A549 (cell line): ENCODE measurements around the gene CRIP2.

Experiments used
- CTCF ChIP-seq: fragments of >200 bp; sonication (Bioruptor Twin); formaldehyde crosslinking; IDR thresholded peaks from 3 replicates; pipeline ENCODE4 v1.5.1; 2016
- EP300 ChIP-seq, 2 experiments: fragments of >200 bp; sonication (Bioruptor Twin); formaldehyde crosslinking; IDR thresholded peaks; 2 replicates in 1 of 2; 3 replicates in 1 of 2; pipeline ENCODE4 v1.6.1; 2016 to 2017
- MAX ChIP-seq: IDR thresholded peaks from 2 replicates; pipeline ENCODE4 v1.6.1; 2012
- POLR2A ChIP-seq: IDR thresholded peaks from 2 replicates; pipeline ENCODE4 v1.6.1; 2012; ENCODE audit warnings: mild to moderate bottlenecking, low read length
- RAD21 ChIP-seq, 2 experiments: fragments of >200 bp in 1 of 2; sonication (Bioruptor Twin) in 1 of 2; formaldehyde crosslinking in 1 of 2; IDR thresholded peaks in 1 of 2; conservative IDR thresholded peaks in 1 of 2; 2 replicates in 1 of 2; 3 replicates in 1 of 2; pipeline ENCODE4 v1.6.1; 2012 to 2018; ENCODE audit warnings: inconsistent platforms in 1 of 2
- REST ChIP-seq: fragments of 200-600 bp; sonication (generic); IDR thresholded peaks from 2 replicates; pipeline ENCODE4 v1.6.1; 2016; ENCODE audit warnings: antibody characterized with exemption, mild to moderate bottlenecking, moderate library complexity
- ZSCAN20 ChIP-seq: fragments of 250-450 bp; sonication (Bioruptor Pico); IDR thresholded peaks from 2 replicates; pipeline ENCODE4 v1.8.0; 2022; ENCODE audit warnings: mild to moderate bottlenecking, moderate library complexity

- no peak for TF ChIP-seq ZSCAN20 (CRISPR knock-in tag)
- no peak for TF ChIP-seq POLR2A
- TF ChIP-seq RAD21 (conservative IDR thresholded peaks at IDR 0.05 in 1 of 2, IDR thresholded peaks at IDR 0.05 in 1 of 2) = no peak
- no peak for TF ChIP-seq REST
- no peak for TF ChIP-seq CTCF
- TF ChIP-seq EP300 (IDR thresholded peaks at IDR 0.05) = no peak
- no peak for TF ChIP-seq MAX
Observed at GRCh38 chr14:105525326-105525725, 50.7 kb downstream of the CRIP2 start.
